SJCRH30 (cell line): ENCODE data around the gene GRIK3. TPM values are rescaled to one million over a fixed set of nuclear protein-coding genes. Genes with fewer than 3 reads are reported as not detected.

Experiments used
- DNase-seq, 2 experiments: peaks; one replicate each; pipeline ENCODE4 v3.0.0-alpha.2; 2015 to 2020
- H3K27ac ChIP-seq: fragments of 250-450 bp; sonication (Bioruptor Pico); 2 replicates; pipeline ENCODE4 v1.5.1; 2020; ENCODE audit warnings: mild to moderate bottlenecking, moderate library complexity
- H3K27me3 ChIP-seq: fragments of 250-450 bp; sonication (Bioruptor Pico); 2 replicates; pipeline ENCODE4 v1.5.1; 2020; ENCODE audit warnings: mild to moderate bottlenecking, moderate library complexity
- H3K36me3 ChIP-seq: fragments of 250-450 bp; sonication (Bioruptor Pico); 2 replicates; pipeline ENCODE4 v1.5.1; 2020; ENCODE audit warnings: mild to moderate bottlenecking, moderate library complexity
- H3K4me1 ChIP-seq: fragments of 250-450 bp; sonication (Bioruptor Pico); 2 replicates; pipeline ENCODE4 v1.5.1; 2020; ENCODE audit warnings: mild to moderate bottlenecking, moderate library complexity
- H3K4me3 ChIP-seq: fragments of 250-450 bp; sonication (Bioruptor Pico); 2 replicates; pipeline ENCODE4 v1.5.1; 2020; ENCODE audit warnings: mild to moderate bottlenecking, moderate library complexity
- H3K9me3 ChIP-seq: fragments of 250-450 bp; sonication (Bioruptor Pico); replicated peaks from 2 replicates; pipeline ENCODE4 v1.5.1; 2020; ENCODE audit warnings: mild to moderate bottlenecking, moderate library complexity
- total RNA-seq: library from RNA; depleted of rRNA; stranded (reverse); fragments of >200 nt; shearing (Covaris generic); gene quantifications from 2 replicates; pipeline ENCODE4 v1.2.3, GENCODE V29; 2014

GRIK3 gene
- total RNA-seq, 1 experiment from 2014 or later: not detected

GRCh38 chr1:37012226-37012625 lies 22.1 kb downstream of the GRIK3 start:
- Histone ChIP-seq H3K4me3 (no peak overlapping the region), H3K36me3 (no peaks in the 10 kb centered on the region), H3K4me1 (no peaks in the 10 kb centered on the region), H3K27ac (no peak overlapping the region), H3K27me3 (0 out of 2 replicates have a peak, but pooled peaks cover 3% of the 10 kb centered on the region), H3K9me3 (no peaks in the 10 kb centered on the region)
- no peak for DNase-seq

GRCh38 chr1:37010011-37010410 lies 24.3 kb downstream of the GRIK3 start:
- Histone ChIP-seq H3K27me3 (0 out of 2 replicates have a peak, but pooled peaks cover 3% of the 10 kb centered on the region), H3K9me3 (no peaks in the 10 kb centered on the region), H3K4me3 (no peak overlapping the region), H3K27ac (no peak overlapping the region), H3K4me1 (no peaks in the 10 kb centered on the region), H3K36me3 (no peaks in the 10 kb centered on the region)
- no peak for DNase-seq

- no peak for DNase-seq
- H3K36me3 ChIP-seq: no peaks in the 10 kb centered on the region
These were observed 24.8 kb downstream of the GRIK3 start for GRCh38 chr1:37009521-37009920.

GRCh38 chr1:37006132-37006868 lies 28.0 kb downstream of the GRIK3 start:
- peaks cover 8% of the 10 kb centered on the region; the same call in 1 of the 2 replicates for H3K27me3 ChIP-seq
- H3K27ac ChIP-seq: no peak overlapping the region
- DNase-seq: no peak
- no peaks in the 10 kb centered on the region for H3K4me1 ChIP-seq
- H3K4me3 ChIP-seq: no peak overlapping the region
- H3K36me3 ChIP-seq: no peaks in the 10 kb centered on the region
- H3K9me3 ChIP-seq: no peaks in the 10 kb centered on the region

More at GRCh38 chr1:37009521-37009920, 24.8 kb downstream of the GRIK3 start:
- Histone ChIP-seq H3K27ac (no peak overlapping the region), H3K4me3 (no peak overlapping the region), H3K27me3 (0 out of 2 replicates have a peak, but pooled peaks cover 3% of the 10 kb centered on the region), H3K4me1 (no peaks in the 10 kb centered on the region), H3K9me3 (no peaks in the 10 kb centered on the region)

- no peak overlapping the region for H3K4me3 ChIP-seq
- DNase-seq: no peak
- H3K9me3 ChIP-seq: no peaks in the 10 kb centered on the region; the same call in 1 of the 2 replicates
- no peaks in the 10 kb centered on the region for H3K36me3 ChIP-seq
- no peaks in the 10 kb centered on the region for H3K4me1 ChIP-seq
- H3K27ac ChIP-seq: no peak overlapping the region
- peaks cover 11% of the 10 kb centered on the region for H3K27me3 ChIP-seq
These were observed 31.4 kb downstream of the GRIK3 start for GRCh38 chr1:37002898-37003297.

GRCh38 chr1:37001703-37002102 lies 32.6 kb downstream of the GRIK3 start:
- Histone ChIP-seq H3K4me3 (no peak overlapping the region), H3K27ac (no peak overlapping the region), H3K27me3 (peaks cover 12% of the 10 kb centered on the region), H3K9me3 (no peaks in the 10 kb centered on the region; the same call in 1 of the 2 replicates), H3K4me1 (no peaks in the 10 kb centered on the region), H3K36me3 (no peaks in the 10 kb centered on the region)
- no peak for DNase-seq

GRCh38 chr1:36996106-36996505 lies 38.2 kb downstream of the GRIK3 start:
- Histone ChIP-seq H3K9me3 (no peaks in the 10 kb centered on the region; the same call in 1 of the 2 replicates), H3K4me1 (no peaks in the 10 kb centered on the region), H3K27me3 (peaks cover 14% of the 10 kb centered on the region), H3K36me3 (no peaks in the 10 kb centered on the region), H3K27ac (no peak overlapping the region), H3K4me3 (no peak overlapping the region)
- no peak for DNase-seq

GRCh38 chr1:36994868-36995267 lies 39.4 kb downstream of the GRIK3 start:
- H3K27ac ChIP-seq: no peak overlapping the region
- DNase-seq: no peak
- no peaks in the 10 kb centered on the region for H3K36me3 ChIP-seq

GRCh38 chr1:36994294-36994693 lies 40.0 kb downstream of the GRIK3 start:
- DNase-seq: no peak
- H3K36me3 ChIP-seq: no peaks in the 10 kb centered on the region

More at GRCh38 chr1:36994868-36995267, 39.4 kb downstream of the GRIK3 start:
- no peaks in the 10 kb centered on the region for H3K9me3 ChIP-seq
- no peaks in the 10 kb centered on the region for H3K4me1 ChIP-seq
- H3K4me3 ChIP-seq: no peak overlapping the region
- H3K27me3 ChIP-seq: peaks cover 13% of the 10 kb centered on the region; the same call in 1 of the 2 replicates

GRCh38 chr1:36992139-36992943 lies 42.0 kb downstream of the GRIK3 start:
- H3K27me3 ChIP-seq: peaks cover 31% of the 10 kb centered on the region
- no peak overlapping the region for H3K4me3 ChIP-seq
- H3K36me3 ChIP-seq: no peaks in the 10 kb centered on the region
- H3K27ac ChIP-seq: no peak overlapping the region
- no peaks in the 10 kb centered on the region for H3K9me3 ChIP-seq
- H3K4me1 ChIP-seq: no peaks in the 10 kb centered on the region
- no peak for DNase-seq

More at GRCh38 chr1:36994294-36994693, 40.0 kb downstream of the GRIK3 start:
- Histone ChIP-seq H3K4me3 (no peak overlapping the region), H3K4me1 (no peaks in the 10 kb centered on the region), H3K27ac (no peak overlapping the region), H3K27me3 (peaks cover 16% of the 10 kb centered on the region; the same call in 1 of the 2 replicates), H3K9me3 (no peaks in the 10 kb centered on the region)

- H3K4me3 ChIP-seq: no peak overlapping the region
- H3K27me3 ChIP-seq: peaks cover 30% of the 10 kb centered on the region
- DNase-seq: no peak
- no peak overlapping the region for H3K27ac ChIP-seq
- H3K9me3 ChIP-seq: no peaks in the 10 kb centered on the region
- no peaks in the 10 kb centered on the region for H3K36me3 ChIP-seq
- no peaks in the 10 kb centered on the region for H3K4me1 ChIP-seq
These were observed 42.8 kb downstream of the GRIK3 start for GRCh38 chr1:36991551-36991950.

GRCh38 chr1:36990928-36991327 lies 43.4 kb downstream of the GRIK3 start:
- Histone ChIP-seq H3K4me1 (no peaks in the 10 kb centered on the region), H3K27ac (no peak overlapping the region), H3K4me3 (no peak overlapping the region), H3K9me3 (no peaks in the 10 kb centered on the region), H3K27me3 (peaks cover 32% of the 10 kb centered on the region), H3K36me3 (no peaks in the 10 kb centered on the region)
- no peak for DNase-seq

- peaks cover 34% of the 10 kb centered on the region for H3K27me3 ChIP-seq
- DNase-seq: no peak
- H3K4me3 ChIP-seq: no peak overlapping the region
- no peak overlapping the region for H3K27ac ChIP-seq
- H3K9me3 ChIP-seq: no peaks in the 10 kb centered on the region
- H3K36me3 ChIP-seq: no peaks in the 10 kb centered on the region
- no peaks in the 10 kb centered on the region for H3K4me1 ChIP-seq
These were observed 45.1 kb downstream of the GRIK3 start for GRCh38 chr1:36989241-36989640.

GRCh38 chr1:36988741-36989193 lies 45.5 kb downstream of the GRIK3 start:
- Histone ChIP-seq H3K36me3 (no peaks in the 10 kb centered on the region), H3K27ac (no peak overlapping the region), H3K4me1 (no peaks in the 10 kb centered on the region), H3K4me3 (no peak overlapping the region), H3K27me3 (peaks cover 36% of the 10 kb centered on the region), H3K9me3 (no peaks in the 10 kb centered on the region)
- no peak for DNase-seq

- no peaks in the 10 kb centered on the region for H3K9me3 ChIP-seq
- no peak overlapping the region for H3K4me3 ChIP-seq
- no peak overlapping the region for H3K27ac ChIP-seq
- no peak for DNase-seq
- peaks cover 36% of the 10 kb centered on the region for H3K27me3 ChIP-seq
- no peaks in the 10 kb centered on the region for H3K36me3 ChIP-seq
- H3K4me1 ChIP-seq: no peaks in the 10 kb centered on the region
These were observed 46.0 kb downstream of the GRIK3 start for GRCh38 chr1:36988321-36988720.
